RWPE1 (cell line): ENCODE data around the gene NDUFA13.

Source experiments
- CTCF ChIA-PET: fragments of 350-600 bp; sonication (Branson Sonifier 250); formaldehyde crosslinking; extraction: SDS; loops from one replicate; lab custom pipeline; 2021; lab: Yijun Ruan, JAX
- POLR2A ChIA-PET: fragments of 400-600 bp; formaldehyde crosslinking; extraction: SDS; loops from one replicate; lab custom pipeline; 2020; ENCODE audit warnings: antibody characterized with exemption; ENCODE audit not compliant: low non-redundant PET; lab: Yijun Ruan, JAX
- DNase-seq: peaks from one replicate; pipeline ENCODE4 v3.0.0; 2012; ENCODE audit warnings: low spot score
- H3K27ac ChIP-seq: fragments of 450-650 bp; 2 replicates; pipeline ENCODE4 v1.5.1; 2017
- CTCF ChIP-seq: fragments of 450-650 bp; conservative IDR thresholded peaks from 2 replicates; pipeline ENCODE4 v1.5.1; 2017; ENCODE audit warnings: low read depth, mild to moderate bottlenecking

Gene NDUFA13

GRCh38 chr19:19563348-19563848 lies 47.4 kb downstream of the NDUFA13 start:
- ChIA-PET POLR2A (no interaction called here), CTCF (interaction anchor here (0.6 kb wide), 1 partner anchor 12 kb away, joined by 3 read pairs; no protein-coding TSS in a partner anchor)
- H3K27ac ChIP-seq, result no peak overlapping the region
- DNase-seq, result no peak
- no peak for TF ChIP-seq CTCF

DNA sequence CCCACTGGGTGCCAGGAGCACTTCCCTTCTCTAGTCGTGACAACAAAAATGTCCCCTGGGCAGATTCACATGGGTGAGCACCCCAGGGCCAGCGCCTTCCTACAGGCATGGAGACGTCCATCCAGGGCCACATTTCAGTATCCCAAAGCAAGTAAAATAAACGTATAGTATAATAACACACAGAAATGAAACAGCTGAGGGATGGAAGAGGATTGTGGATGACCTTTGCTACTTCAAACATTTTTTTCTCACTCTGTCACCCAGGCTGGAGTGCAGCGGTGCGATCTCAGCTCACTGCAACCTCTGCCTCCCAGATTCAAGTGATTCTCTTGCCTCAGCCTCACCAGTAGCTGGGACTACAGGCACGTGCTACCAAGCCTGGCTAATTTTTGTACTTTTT lies 50.3 kb downstream of the NDUFA13 start:
- ChIA-PET CTCF (interaction anchor here (1.4 kb wide), 1 partner anchor 12 kb away, joined by 6 read pairs; no protein-coding TSS in a partner anchor), POLR2A (no interaction called here)
- TF ChIP-seq CTCF, result no peak

GRCh38 chr19:19567391-19567790 lies 51.4 kb downstream of the NDUFA13 start:
- POLR2A ChIA-PET, result no interaction called here
- CTCF ChIA-PET, result interaction anchor here (2.3 kb wide), 1 partner anchor 14 kb away, joined by 13 read pairs; no protein-coding TSS in a partner anchor
- DNase-seq, result no peak
- TF ChIP-seq CTCF, result no peak
- peak overlapping the region; percentile 0; the same call in 1 of the 2 replicates for H3K27ac ChIP-seq

More for the DNA sequence above, 50.3 kb downstream of the NDUFA13 start:
- H3K27ac ChIP-seq, result peak overlapping the region; percentile 0; the same call in 1 of the 2 replicates
- DNase-seq, result no peak

GRCh38 chr19:19568802-19569756 lies 53.1 kb downstream of the NDUFA13 start:
- CTCF ChIA-PET, result interaction anchor here (2.3 kb wide), 1 partner anchor 15 kb away, joined by 13 read pairs; no protein-coding TSS in a partner anchor
- TF ChIP-seq CTCF, result no peak
- H3K27ac ChIP-seq, result no peak overlapping the region
- DNase-seq, result no peak
- POLR2A ChIA-PET, result interaction anchor here (0.7 kb wide), 1 partner anchor 13 kb away, joined by 3 read pairs; no protein-coding TSS in a partner anchor

- no peak for DNase-seq
- TF ChIP-seq CTCF, result no peak
- POLR2A ChIA-PET, result no interaction called here
- 0 out of 2 replicates have a peak overlapping the region, but pooled peaks have one; percentile 7 for H3K27ac ChIP-seq
- CTCF ChIA-PET, result interaction anchor here (0.5 kb wide), 1 partner anchor 430 kb away, joined by 6 read pairs; no protein-coding TSS in a partner anchor
Observed at GRCh38 chr19:19570571-19570970, 54.5 kb downstream of the NDUFA13 start.
